OCI-LY1 (cell line): ENCODE results near the gene ETV6.

Source experiments
- H2AFZ ChIP-seq: fragments of 200-600 bp; sonication (generic), shearing (Covaris generic); 2 replicates; pipeline ENCODE4 v1.6.0; 2014; ENCODE audit warnings: antibody characterized with exemption, mild to moderate bottlenecking, low read length
- H3F3A ChIP-seq: fragments of 200-600 bp; sonication (generic), shearing (Covaris generic); 2 replicates; pipeline ENCODE4 v1.6.0; 2014; ENCODE audit warnings: mild to moderate bottlenecking, antibody characterized with exemption, low read length, moderate library complexity; ENCODE audit not compliant: insufficient read depth
- H3K27ac ChIP-seq: fragments of 200-600 bp; sonication (generic); 2 replicates; pipeline ENCODE4 v1.5.1; 2014; ENCODE audit warnings: low read length, mixed run types, mild to moderate bottlenecking, low read depth; ENCODE audit not compliant: poor library complexity, severe bottlenecking
- H3K27me3 ChIP-seq: fragments of 200-600 bp; sonication (generic); 2 replicates; pipeline ENCODE4 v1.6.0; 2014; ENCODE audit warnings: antibody characterized with exemption, mild to moderate bottlenecking, low read length, moderate library complexity; ENCODE audit not compliant: insufficient read depth
- H3K36me3 ChIP-seq: fragments of 200-600 bp; sonication (generic); 2 replicates; pipeline ENCODE4 v1.6.1; 2014; ENCODE audit warnings: mild to moderate bottlenecking, antibody characterized with exemption, low read length, moderate library complexity, mixed read lengths; ENCODE audit not compliant: insufficient read depth
- H3K4me1 ChIP-seq: fragments of 200-600 bp; sonication (generic); 2 replicates; pipeline ENCODE4 v1.5.1; 2014; ENCODE audit warnings: mild to moderate bottlenecking, low read length, moderate library complexity; ENCODE audit not compliant: insufficient read depth, severe bottlenecking
- H3K4me2 ChIP-seq: fragments of 200-600 bp; sonication (generic), shearing (Covaris generic); 2 replicates; pipeline ENCODE4 v1.6.1; 2014; ENCODE audit warnings: low read length
- H3K4me3 ChIP-seq: fragments of 200-600 bp; sonication (generic); 2 replicates; pipeline ENCODE4 v1.5.1; 2014; ENCODE audit warnings: low read length, low read depth, mild to moderate bottlenecking, mixed read lengths; ENCODE audit not compliant: poor library complexity, severe bottlenecking
- H3K79me2 ChIP-seq: fragments of 200-600 bp; shearing (Covaris generic); 2 replicates; pipeline ENCODE4 v1.6.1; 2016; ENCODE audit warnings: mixed run types, low read length, mixed read lengths; ENCODE audit not compliant: insufficient read depth
- H3K9ac ChIP-seq: fragments of 200-600 bp; sonication (generic), shearing (Covaris generic); 2 replicates; pipeline ENCODE4 v1.6.1; 2014; ENCODE audit warnings: mild to moderate bottlenecking, low read length, mixed read lengths
- H3K9me2 ChIP-seq: fragments of 200-600 bp; sonication (generic), shearing (Covaris generic); 2 replicates; pipeline ENCODE4 v1.6.1; 2014; ENCODE audit warnings: low read depth, mild to moderate bottlenecking, low read length, mixed read lengths
- H3K9me3 ChIP-seq: fragments of 200-600 bp; shearing (Covaris generic); 2 replicates; pipeline ENCODE4 v1.6.1; 2014; ENCODE audit warnings: low read length, mixed read lengths
- H4K20me1 ChIP-seq: fragments of 200-600 bp; sonication (generic), shearing (Covaris generic); 2 replicates; pipeline ENCODE4 v1.6.0; 2016; ENCODE audit warnings: mild to moderate bottlenecking, low read length; ENCODE audit not compliant: insufficient read depth
- CTCF ChIP-seq: fragments of 200-600 bp; sonication (generic), shearing (Covaris generic); IDR thresholded peaks from 2 replicates; pipeline ENCODE4 v1.5.1; 2017; ENCODE audit warnings: mild to moderate bottlenecking, antibody characterized with exemption, low read length, moderate library complexity, mixed read lengths
- EZH2 ChIP-seq: fragments of 200-600 bp; sonication (generic), shearing (Covaris generic); IDR thresholded peaks from 2 replicates; pipeline ENCODE4 v1.8.0; 2017; ENCODE audit warnings: borderline replicate concordance, mixed run types, mild to moderate bottlenecking, antibody characterized with exemption, low read length, moderate library complexity, mixed read lengths

Gene ETV6

GRCh38 chr12:11641522-11641921, 8.0 kb upstream of the ETV6 start:
- Histone ChIP-seq H2AFZ (no peak overlapping the region), H3K9me3 (no peaks in the 10 kb centered on the region), H4K20me1 (no peaks in the 10 kb centered on the region), H3K36me3 (no peaks in the 10 kb centered on the region), H3K79me2 (no peaks in the 10 kb centered on the region), H3K27me3 (no peaks in the 10 kb centered on the region), H3K27ac (no peak overlapping the region), H3K9me2 (no peaks in the 10 kb centered on the region), H3K9ac (no peak overlapping the region), H3K4me2 (no peak overlapping the region), H3K4me1 (no peaks in the 10 kb centered on the region), H3F3A (no peaks in the 10 kb centered on the region), H3K4me3 (no peak overlapping the region)
- TF ChIP-seq CTCF (no peak), EZH2 (no peak)

- H3K27me3 ChIP-seq = no peaks in the 10 kb centered on the region
- H3K4me1 ChIP-seq = no peaks in the 10 kb centered on the region
- no peak overlapping the region for H3K4me2 ChIP-seq
- no peak overlapping the region for H2AFZ ChIP-seq
- H3K9me3 ChIP-seq = no peaks in the 10 kb centered on the region
- no peaks in the 10 kb centered on the region for H3K36me3 ChIP-seq
- no peaks in the 10 kb centered on the region for H3F3A ChIP-seq
- no peaks in the 10 kb centered on the region for H3K79me2 ChIP-seq
- no peak for TF ChIP-seq CTCF
- no peak for TF ChIP-seq EZH2
- no peak overlapping the region for H3K27ac ChIP-seq
- no peaks in the 10 kb centered on the region for H3K9me2 ChIP-seq
- H3K4me3 ChIP-seq = no peak overlapping the region
- no peak overlapping the region for H3K9ac ChIP-seq
- no peaks in the 10 kb centered on the region for H4K20me1 ChIP-seq
These were observed 6.7 kb upstream of the ETV6 start for GRCh38 chr12:11642785-11643184.

GRCh38 chr12:11645391-11645790, 4.1 kb upstream of the ETV6 start:
- Histone ChIP-seq H4K20me1 (no peaks in the 10 kb centered on the region), H3K36me3 (no peaks in the 10 kb centered on the region), H3K27ac (no peak overlapping the region), H3K79me2 (no peaks in the 10 kb centered on the region), H3K9ac (no peak overlapping the region), H2AFZ (no peak overlapping the region), H3F3A (no peaks in the 10 kb centered on the region), H3K9me2 (no peaks in the 10 kb centered on the region), H3K27me3 (no peaks in the 10 kb centered on the region), H3K4me3 (no peak overlapping the region), H3K4me1 (peaks cover 3% of the 10 kb centered on the region), H3K4me2 (no peak overlapping the region), H3K9me3 (no peaks in the 10 kb centered on the region)
- no peak for TF ChIP-seq CTCF
- no peak for TF ChIP-seq EZH2
